ENCODE measurements around the gene BABAM2. TPM values are rescaled to one million over a fixed set of nuclear protein-coding genes. Genes with fewer than 3 reads are reported as not detected.

The BABAM2 gene
- total RNA-seq, 4 donors from 2014 or later, result 57.2 to 72.2 (median 67.5) TPM

- intact Hi-C loops (cut with DNase I; ENCODE audit: low total_unique reads) (no loop called here), in situ Hi-C loops (cut with MboI; ENCODE audit: low sequenced_read_pairs in 4 of 4) (no loop called here)
- H3K27me3 ChIP-seq, result no peaks in the 10 kb centered on the region
- no peak for TF ChIP-seq POLR2A (IDR thresholded peaks at IDR 0.05)
- TF ChIP-seq CTCF (IDR thresholded peaks at IDR 0.05 in 4 of 5, conservative IDR thresholded peaks at IDR 0.05 in 1 of 5), result no peak
- peaks cover 18 to 19% of the 10 kb centered on the region in 2 donors for H3K4me1 ChIP-seq
- DNase-seq, result no peak
- H3K27ac ChIP-seq, result no peak overlapping the region
- no peaks in the 10 kb centered on the region for H3K9me3 ChIP-seq
- no peak for ATAC-seq
- H3K36me3 ChIP-seq, result no peaks in the 10 kb centered on the region
- no peak overlapping the region for H3K4me3 ChIP-seq
These were observed 105.8 kb downstream of the BABAM2 start for GRCh38 chr2:27996156-27996922.

GRCh38 chr2:28000287-28000686 is 109.8 kb downstream of the BABAM2 start:
- ATAC-seq, result no peak
- intact Hi-C loops (cut with DNase I; ENCODE audit: low total_unique reads), result no loop called here
- in situ Hi-C loops (cut with MboI; ENCODE audit: low sequenced_read_pairs in 4 of 4), result no loop called here
- Histone ChIP-seq H3K27me3 (no peaks in the 10 kb centered on the region), H3K4me1 (peaks cover 0 to 5% of the 10 kb centered on the region in 2 donors), H3K36me3 (no peaks in the 10 kb centered on the region), H3K9me3 (no peaks in the 10 kb centered on the region), H3K4me3 (no peak overlapping the region), H3K27ac (no peak overlapping the region)
- TF ChIP-seq POLR2A (IDR thresholded peaks at IDR 0.05) (no peak), CTCF (IDR thresholded peaks at IDR 0.05 in 4 of 5, conservative IDR thresholded peaks at IDR 0.05 in 1 of 5) (no peak)
- DNase-seq, result no peak

GRCh38 chr2:28002181-28002580 is 111.7 kb downstream of the BABAM2 start:
- no peak for DNase-seq
- intact Hi-C loops (cut with DNase I; ENCODE audit: low total_unique reads), result no loop called here
- no peak for TF ChIP-seq POLR2A (IDR thresholded peaks at IDR 0.05)
- no peak for TF ChIP-seq CTCF (IDR thresholded peaks at IDR 0.05 in 4 of 5, conservative IDR thresholded peaks at IDR 0.05 in 1 of 5)
- no peak for ATAC-seq
- H3K4me1 ChIP-seq, result peaks cover 0 to 5% of the 10 kb centered on the region in 2 donors
- no peaks in the 10 kb centered on the region for H3K36me3 ChIP-seq
- H3K9me3 ChIP-seq, result no peaks in the 10 kb centered on the region
- H3K27ac ChIP-seq, result no peak overlapping the region
- H3K27me3 ChIP-seq, result no peaks in the 10 kb centered on the region
- no peak overlapping the region for H3K4me3 ChIP-seq
- in situ Hi-C loops (cut with MboI; ENCODE audit: low sequenced_read_pairs in 4 of 4), result no loop called here

GRCh38 chr2:28004086-28004485 is 113.6 kb downstream of the BABAM2 start:
- no peaks in the 10 kb centered on the region for H3K36me3 ChIP-seq
- intact Hi-C loops (cut with DNase I; ENCODE audit: low total_unique reads), result no loop called here
- H3K4me3 ChIP-seq, result no peak overlapping the region
- no peak for TF ChIP-seq CTCF (IDR thresholded peaks at IDR 0.05 in 4 of 5, conservative IDR thresholded peaks at IDR 0.05 in 1 of 5)
- TF ChIP-seq POLR2A (IDR thresholded peaks at IDR 0.05), result no peak
- ATAC-seq (no peak), DNase-seq (no peak)
- peaks cover 0 to 9% of the 10 kb centered on the region in 2 donors for H3K4me1 ChIP-seq
- in situ Hi-C loops (cut with MboI; ENCODE audit: low sequenced_read_pairs in 4 of 4), result no loop called here
- no peaks in the 10 kb centered on the region for H3K9me3 ChIP-seq
- no peaks in the 10 kb centered on the region for H3K27me3 ChIP-seq
- H3K27ac ChIP-seq, result no peak overlapping the region

All from gastrocnemius medialis (tissue), 4 donors.